ENCODE measurements around the gene MEIS2.

The MEIS2 gene

DNA sequence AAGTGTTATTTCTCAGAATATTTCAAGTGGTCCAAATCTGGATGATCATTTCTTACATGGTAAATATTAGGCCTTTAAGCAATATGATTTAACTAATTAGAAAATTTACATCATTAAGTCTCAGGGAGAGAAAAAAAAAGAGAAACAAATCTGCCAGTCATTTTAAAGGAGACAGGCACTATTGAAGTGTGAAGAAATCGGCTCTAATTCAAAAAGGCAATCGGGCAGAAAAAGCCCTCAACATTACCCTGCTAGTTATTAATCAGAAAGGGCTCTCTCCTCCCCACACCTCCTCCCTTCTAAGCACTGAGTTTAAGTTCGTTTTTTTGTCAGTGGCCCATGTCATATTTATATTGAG is 215.9 kb downstream of the MEIS2 start:
- Histone ChIP-seq H3K4me2 (ENCODE audit: low read length) (no peak overlapping the region), H4K20me1 (ENCODE audit: insufficient read depth, low read length) (no peaks in the 10 kb centered on the region), H2AFZ (ENCODE audit: low read length) (no peak overlapping the region), H3K36me3 (ENCODE audit: insufficient read depth, low read length) (no peaks in the 10 kb centered on the region), H3K4me1 (ENCODE audit: insufficient read depth, low read length, severe bottlenecking) (peaks cover 19% of the 10 kb centered on the region), H3K9me2 (ENCODE audit: low read depth, low read length) (no peaks in the 10 kb centered on the region), H3K27me3 (ENCODE audit: insufficient read depth, low read length) (no peaks in the 10 kb centered on the region), H3K9me3 (ENCODE audit: low read length) (no peaks in the 10 kb centered on the region), H3K79me2 (ENCODE audit: insufficient read depth, low read length) (no peaks in the 10 kb centered on the region), H3K4me3 (ENCODE audit: low read depth, low read length, poor library complexity, severe bottlenecking) (no peak overlapping the region), H3K27ac (ENCODE audit: low read depth, low read length, poor library complexity, severe bottlenecking) (no peak overlapping the region), H3K9ac (ENCODE audit: low read length) (no peak overlapping the region), H3F3A (ENCODE audit: insufficient read depth, low read length) (no peaks in the 10 kb centered on the region)
- TF ChIP-seq EZH2 (IDR thresholded peaks at IDR 0.05; ENCODE audit: borderline replicate concordance, low read length) = no peak
- TF ChIP-seq, protein P1, sequence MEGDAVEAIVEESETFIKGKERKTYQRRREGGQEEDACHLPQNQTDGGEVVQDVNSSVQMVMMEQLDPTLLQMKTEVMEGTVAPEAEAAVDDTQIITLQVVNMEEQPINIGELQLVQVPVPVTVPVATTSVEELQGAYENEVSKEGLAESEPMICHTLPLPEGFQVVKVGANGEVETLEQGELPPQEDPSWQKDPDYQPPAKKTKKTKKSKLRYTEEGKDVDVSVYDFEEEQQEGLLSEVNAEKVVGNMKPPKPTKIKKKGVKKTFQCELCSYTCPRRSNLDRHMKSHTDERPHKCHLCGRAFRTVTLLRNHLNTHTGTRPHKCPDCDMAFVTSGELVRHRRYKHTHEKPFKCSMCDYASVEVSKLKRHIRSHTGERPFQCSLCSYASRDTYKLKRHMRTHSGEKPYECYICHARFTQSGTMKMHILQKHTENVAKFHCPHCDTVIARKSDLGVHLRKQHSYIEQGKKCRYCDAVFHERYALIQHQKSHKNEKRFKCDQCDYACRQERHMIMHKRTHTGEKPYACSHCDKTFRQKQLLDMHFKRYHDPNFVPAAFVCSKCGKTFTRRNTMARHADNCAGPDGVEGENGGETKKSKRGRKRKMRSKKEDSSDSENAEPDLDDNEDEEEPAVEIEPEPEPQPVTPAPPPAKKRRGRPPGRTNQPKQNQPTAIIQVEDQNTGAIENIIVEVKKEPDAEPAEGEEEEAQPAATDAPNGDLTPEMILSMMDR (IDR thresholded peaks at IDR 0.05; ENCODE audit: low read length) = no peak

DNA sequence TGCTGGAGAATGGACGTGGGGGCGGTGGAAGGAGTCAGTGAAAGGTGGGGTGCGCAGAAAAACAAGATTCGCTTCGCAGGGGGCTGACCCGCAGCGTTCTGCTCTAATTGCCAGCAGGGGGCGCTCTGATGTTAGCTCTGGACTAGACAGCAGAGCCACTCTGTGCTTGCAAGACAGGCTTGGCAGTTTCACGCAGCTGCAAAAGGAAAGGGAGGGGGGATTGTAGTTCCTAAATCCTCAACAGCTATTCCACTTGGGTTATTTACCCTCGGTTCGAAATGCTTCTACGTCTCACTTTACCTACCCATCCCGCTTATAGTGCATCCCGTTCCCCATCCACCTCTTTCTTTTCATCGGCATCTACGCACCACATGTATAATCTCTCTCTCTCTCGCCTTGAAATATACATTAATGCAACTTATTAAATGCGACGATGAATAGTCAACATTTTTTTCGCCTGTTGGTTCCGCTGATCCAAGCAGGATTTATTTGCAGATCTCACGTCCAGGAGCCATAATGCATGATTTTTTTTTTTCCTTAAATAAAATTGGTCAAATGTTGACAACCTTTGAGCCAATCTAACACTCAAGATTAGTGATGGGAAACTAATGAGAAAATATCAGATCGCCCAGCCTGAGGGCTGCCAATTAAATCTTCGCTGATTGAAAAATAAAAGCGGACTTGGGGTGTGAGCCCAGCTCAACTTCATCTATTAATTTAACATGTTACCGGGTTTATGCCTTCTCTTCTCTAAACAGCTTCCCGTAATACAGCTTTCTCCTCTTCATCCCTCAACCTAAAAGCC is 216.4 kb downstream of the MEIS2 start:
- H3K4me3 ChIP-seq (ENCODE audit: low read depth, low read length, poor library complexity, severe bottlenecking) = no peak overlapping the region
- H3K36me3 ChIP-seq (ENCODE audit: insufficient read depth, low read length) = no peaks in the 10 kb centered on the region
- TF ChIP-seq, protein P1 (IDR thresholded peaks at IDR 0.05; ENCODE audit: low read length) = peak; percentile 81
- TF ChIP-seq EZH2 (IDR thresholded peaks at IDR 0.05; ENCODE audit: borderline replicate concordance, low read length) = no peak
- no peak overlapping the region for H2AFZ ChIP-seq (ENCODE audit: low read length)
- no peaks in the 10 kb centered on the region for H3F3A ChIP-seq (ENCODE audit: insufficient read depth, low read length)
- no peaks in the 10 kb centered on the region for H3K79me2 ChIP-seq (ENCODE audit: insufficient read depth, low read length)
- no peak overlapping the region for H3K4me2 ChIP-seq (ENCODE audit: low read length)
- H3K9me2 ChIP-seq (ENCODE audit: low read depth, low read length) = no peaks in the 10 kb centered on the region
- H3K9me3 ChIP-seq (ENCODE audit: low read length) = no peaks in the 10 kb centered on the region
- H3K27me3 ChIP-seq (ENCODE audit: insufficient read depth, low read length) = no peaks in the 10 kb centered on the region
- no peak overlapping the region for H3K27ac ChIP-seq (ENCODE audit: low read depth, low read length, poor library complexity, severe bottlenecking)
- H3K9ac ChIP-seq (ENCODE audit: low read length) = no peak overlapping the region
- no peaks in the 10 kb centered on the region for H4K20me1 ChIP-seq (ENCODE audit: insufficient read depth, low read length)
- peaks cover 19% of the 10 kb centered on the region for H3K4me1 ChIP-seq (ENCODE audit: insufficient read depth, low read length, severe bottlenecking)

DNA sequence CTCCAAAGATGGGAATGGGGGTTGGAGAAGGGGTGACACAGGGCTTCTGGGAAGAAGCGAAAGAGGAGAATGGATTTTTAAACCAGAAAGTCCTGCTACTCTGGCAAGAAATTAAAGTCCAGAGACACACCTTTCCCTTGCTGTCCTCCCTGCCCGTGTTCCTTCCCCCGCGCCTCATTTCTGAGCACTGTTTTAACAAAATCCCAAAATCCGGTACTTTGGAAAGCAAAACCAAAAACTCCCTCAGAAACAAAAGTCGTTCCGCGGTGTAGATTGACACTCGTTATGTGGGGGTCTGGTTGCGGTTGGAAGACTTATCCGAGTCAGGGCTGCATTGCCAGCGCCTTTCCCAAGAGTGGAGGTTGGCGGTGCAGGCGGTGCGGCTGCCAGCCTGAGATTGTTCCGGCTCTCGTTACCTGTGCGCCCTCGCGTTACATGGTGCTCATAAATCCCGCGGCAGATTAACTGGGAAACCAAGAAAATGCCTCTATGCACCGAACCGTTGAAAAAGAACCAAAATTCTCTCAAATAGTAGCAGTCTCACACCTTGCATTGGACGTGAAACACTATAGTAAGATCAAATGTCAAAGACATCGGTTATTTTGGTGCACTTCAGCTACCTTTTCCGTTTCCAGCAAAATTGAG is 217.7 kb downstream of the MEIS2 start:
- Histone ChIP-seq H3K9me3 (ENCODE audit: low read length) (no peaks in the 10 kb centered on the region), H4K20me1 (ENCODE audit: insufficient read depth, low read length) (no peaks in the 10 kb centered on the region), H3K27me3 (ENCODE audit: insufficient read depth, low read length) (no peaks in the 10 kb centered on the region), H3K79me2 (ENCODE audit: insufficient read depth, low read length) (no peaks in the 10 kb centered on the region), H3K4me1 (ENCODE audit: insufficient read depth, low read length, severe bottlenecking) (peaks cover 27% of the 10 kb centered on the region), H3K9me2 (ENCODE audit: low read depth, low read length) (no peaks in the 10 kb centered on the region), H3K27ac (ENCODE audit: low read depth, low read length, poor library complexity, severe bottlenecking) (no peak overlapping the region), H3K9ac (ENCODE audit: low read length) (no peak overlapping the region), H3K36me3 (ENCODE audit: insufficient read depth, low read length) (no peaks in the 10 kb centered on the region), H2AFZ (ENCODE audit: low read length) (no peak overlapping the region), H3K4me2 (ENCODE audit: low read length) (no peak overlapping the region), H3F3A (ENCODE audit: insufficient read depth, low read length) (no peaks in the 10 kb centered on the region), H3K4me3 (ENCODE audit: low read depth, low read length, poor library complexity, severe bottlenecking) (no peak overlapping the region)
- no peak for TF ChIP-seq EZH2 (IDR thresholded peaks at IDR 0.05; ENCODE audit: borderline replicate concordance, low read length)
- TF ChIP-seq, protein P1 (IDR thresholded peaks at IDR 0.05; ENCODE audit: low read length) = no peak

Measured in OCI-LY1 (cell line).